Left lung (tissue), 10 donors: Measurements from ENCODE around the gene HSPBP1. TPM values are rescaled to one million over a fixed set of nuclear protein-coding genes. Genes with fewer than 3 reads are reported as not detected.

ENCODE experiments used
- ATAC-seq: fragments of 200-7000 bp; cut with Tn5 transposase; one replicate; pipeline ENCODE4 v1.9.1; 2020; ENCODE audit warnings: moderate library complexity
- DNase-seq, 4 donors: peaks; one replicate each; pipeline ENCODE4 v3.0.0-alpha.2; 2013 to 2020
- H3K27ac ChIP-seq, 2 donors: fragments of 200-600 bp; sonication (generic) in 1 of 2; one replicate each; pipeline versions ENCODE4 v1.5.0 to v1.8.0; 2020 to 2021
- H3K27me3 ChIP-seq, 2 donors: fragments of 200-600 bp; sonication (generic) in 1 of 2; one replicate each; pipeline versions ENCODE4 v1.5.0 to v1.8.0; 2020 to 2021
- H3K36me3 ChIP-seq, 2 donors: fragments of 200-600 bp; sonication (generic) in 1 of 2; one replicate each; pipeline versions ENCODE4 v1.5.0 to v1.8.0; 2020 to 2021
- H3K4me1 ChIP-seq, 2 donors: fragments of 200-600 bp; one replicate each; pipeline ENCODE4 v1.8.0; 2021
- H3K4me3 ChIP-seq, 2 donors: fragments of 200-600 bp; sonication (generic) in 1 of 2; one replicate each; pipeline versions ENCODE4 v1.5.0 to v1.8.0; 2020 to 2021; ENCODE audit warnings: mild to moderate bottlenecking in 1 of 2
- H3K9me3 ChIP-seq, 2 donors: fragments of 200-600 bp; sonication (generic) in 1 of 2; one replicate each; pipeline versions ENCODE4 v1.5.0 to v1.8.0; 2020 to 2021
- CTCF ChIP-seq, 2 donors: fragments of 200-600 bp; sonication (generic) in 1 of 2; IDR thresholded peaks; one replicate each; pipeline versions ENCODE4 v1.5.0 to v1.8.0; 2021; ENCODE audit warnings: antibody characterized with exemption in 2 of 2
- intact Hi-C, 2 donors: fragments of 100-400 bp; cut with DNase I; formaldehyde crosslinking; loops; one replicate each; pipeline versions ENCODE4 v1.11.2 to v1.14.2; 2022
- polyA plus RNA-seq, 6 donors: library from polyadenylated mRNA; unstranded; fragments of 120-200 nt; gene quantifications; one replicate each; pipeline ENCODE4 v1.2.1, GENCODE V29; 2013; ENCODE audit not compliant: insufficient read length in 6 of 6
- total RNA-seq, 2 donors: library from RNA; stranded (reverse); fragmentation: NEBNext Ultra II Directional; extraction: Animal tissue kit (Norgen Biotek cat#: 25700); gene quantifications; one replicate each; pipeline ENCODE4 v1.2.1, GENCODE V29; 2021
- donor health status: DM: no; HTN: yes; CAD: no.
- donor health status: DM: no; HTN: no; CAD: no.

HSPBP1 gene
- total and polyA plus RNA-seq, 8 donors, result 23.7 to 38.4 (median 29.7) TPM

DNA sequence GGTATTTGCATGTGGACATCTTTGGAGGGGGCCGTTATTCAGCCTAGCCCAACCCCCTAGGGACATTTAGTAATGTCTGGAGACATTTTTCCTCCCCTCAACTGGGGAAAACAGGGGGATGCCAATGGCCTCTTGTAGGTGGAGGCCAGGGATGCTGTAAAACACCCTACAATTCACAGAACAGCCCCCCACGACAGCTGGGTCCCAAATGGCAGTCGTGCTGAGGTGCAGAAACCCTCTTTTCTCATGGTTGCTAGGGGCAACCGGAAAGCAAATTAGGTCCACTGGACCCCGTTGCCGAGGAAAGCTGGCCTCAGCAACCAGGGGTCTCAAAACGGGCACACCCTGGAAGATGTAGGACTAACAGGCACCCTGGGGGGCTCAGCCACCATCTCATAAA lies 30.6 kb upstream of the HSPBP1 start:
- no peak for TF ChIP-seq CTCF (IDR thresholded peaks at IDR 0.05)
- no peaks in the 10 kb centered on the region for H3K4me1 ChIP-seq
- no peak for ATAC-seq
- H3K9me3 ChIP-seq, result no peaks in the 10 kb centered on the region
- peaks cover 0 to 9% of the 10 kb centered on the region in 2 donors for H3K36me3 ChIP-seq
- DNase-seq, result no peak
- no peak overlapping the region for H3K4me3 ChIP-seq
- intact Hi-C loops, result no loop called here
- H3K27me3 ChIP-seq, result no peaks in the 10 kb centered on the region
- H3K27ac ChIP-seq, result no peak overlapping the region

GRCh38 chr19:55309448-55309847 lies 29.5 kb upstream of the HSPBP1 start:
- H3K4me1 ChIP-seq, result no peaks in the 10 kb centered on the region
- H3K27ac ChIP-seq, result no peak overlapping the region
- H3K36me3 ChIP-seq, result peaks cover 0 to 9% of the 10 kb centered on the region in 2 donors
- TF ChIP-seq CTCF (IDR thresholded peaks at IDR 0.05), result no peak
- DNase-seq (no peak), ATAC-seq (no peak)
- H3K4me3 ChIP-seq, result no peak overlapping the region
- H3K9me3 ChIP-seq, result no peaks in the 10 kb centered on the region
- intact Hi-C loops, result loop anchor here in 1 of 2 donors (10.0 kb wide), 1 partner anchor 75 kb away; the partner anchor contains the start of genes RPL28 and TMEM238
- no peaks in the 10 kb centered on the region for H3K27me3 ChIP-seq

GRCh38 chr19:55308281-55308680 lies 28.4 kb upstream of the HSPBP1 start:
- intact Hi-C loops, result loop anchor here in 1 of 2 donors (10.0 kb wide), 1 partner anchor 77 kb away; the partner anchor contains the start of genes RPL28 and TMEM238
- ATAC-seq (no peak), DNase-seq (no peak)
- H3K4me3 ChIP-seq, result no peak overlapping the region
- H3K27me3 ChIP-seq, result no peaks in the 10 kb centered on the region
- peaks cover 0 to 9% of the 10 kb centered on the region in 2 donors for H3K36me3 ChIP-seq
- no peak overlapping the region for H3K27ac ChIP-seq
- TF ChIP-seq CTCF (IDR thresholded peaks at IDR 0.05), result no peak
- H3K4me1 ChIP-seq, result no peaks in the 10 kb centered on the region
- H3K9me3 ChIP-seq, result no peaks in the 10 kb centered on the region

DNA sequence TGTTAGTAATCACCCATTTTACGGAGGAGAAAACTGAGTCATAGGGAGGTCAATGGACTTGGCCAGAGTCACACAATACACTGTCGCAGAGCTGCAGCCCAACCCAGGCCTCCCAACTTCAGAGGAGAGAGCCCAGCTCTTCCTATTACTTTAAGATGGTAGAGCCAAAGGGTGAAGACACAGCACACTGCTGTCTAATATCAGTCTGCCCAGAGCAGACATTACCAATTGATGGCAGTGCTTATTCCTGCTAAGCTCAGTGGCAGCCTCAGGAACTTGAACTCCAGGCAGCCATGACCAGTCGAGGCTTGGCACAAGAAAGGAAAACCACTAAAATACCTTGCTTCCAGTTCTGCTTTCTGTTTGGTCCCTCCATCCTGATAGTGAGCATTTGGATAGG lies 26.8 kb upstream of the HSPBP1 start:
- H3K9me3 ChIP-seq, result no peaks in the 10 kb centered on the region
- intact Hi-C loops, result loop anchor here in 1 of 2 donors (10.0 kb wide), 1 partner anchor 78 kb away; the partner anchor contains the start of genes RPL28 and TMEM238
- TF ChIP-seq CTCF (IDR thresholded peaks at IDR 0.05), result no peak
- H3K36me3 ChIP-seq, result no peaks in the 10 kb centered on the region
- no peak overlapping the region for H3K4me3 ChIP-seq
- ATAC-seq, result no peak
- H3K27me3 ChIP-seq, result no peaks in the 10 kb centered on the region
- peaks cover 0 to 5% of the 10 kb centered on the region in 2 donors for H3K4me1 ChIP-seq
- no peak for DNase-seq
- H3K27ac ChIP-seq, result no peak overlapping the region

GRCh38 chr19:55305983-55306562 lies 26.2 kb upstream of the HSPBP1 start:
- no peaks in the 10 kb centered on the region for H3K27me3 ChIP-seq
- no peak overlapping the region for H3K4me3 ChIP-seq
- intact Hi-C loops, result loop anchor here in 1 of 2 donors (10.0 kb wide), 1 partner anchor 79 kb away; the partner anchor contains the start of genes RPL28 and TMEM238
- H3K9me3 ChIP-seq, result no peaks in the 10 kb centered on the region
- no peak for TF ChIP-seq CTCF (IDR thresholded peaks at IDR 0.05)
- H3K27ac ChIP-seq, result no peak overlapping the region
- no peak for ATAC-seq
- peaks cover 0 to 10% of the 10 kb centered on the region in 2 donors for H3K4me1 ChIP-seq
- H3K36me3 ChIP-seq, result no peaks in the 10 kb centered on the region
- DNase-seq, result no peak
